H9 (cell line): ENCODE measurements around the gene FUT2. TPM values are rescaled to one million over a fixed set of nuclear protein-coding genes. Genes with fewer than 3 reads are reported as not detected.

ENCODE experiments used
- DNase-seq: peaks from one replicate; pipeline ENCODE4 v3.0.0-alpha.2; 2017
- H2AFZ ChIP-seq: one replicate; pipeline ENCODE4 v1.6.1; 2013; ENCODE audit warnings: mild to moderate bottlenecking, low read length, control low read depth, moderate library complexity
- H2AK5ac ChIP-seq: 2 replicates; pipeline ENCODE4 v1.6.1; 2013; ENCODE audit warnings: low read length, control low read depth, mixed read lengths; ENCODE audit not compliant: insufficient read length
- H2BK120ac ChIP-seq: one replicate; pipeline ENCODE4 v1.6.1; 2013; ENCODE audit warnings: low read depth, mild to moderate bottlenecking, low read length, control low read depth, inconsistent platforms; ENCODE audit not compliant: poor library complexity, severe bottlenecking
- H2BK12ac ChIP-seq: 2 replicates; pipeline ENCODE4 v1.6.1; 2013; ENCODE audit warnings: low read length, control low read depth, mixed read lengths, low read depth; ENCODE audit not compliant: insufficient read length
- H2BK15ac ChIP-seq: 2 replicates; pipeline ENCODE4 v1.6.1; 2013; ENCODE audit warnings: low read depth, low read length, control low read depth
- H2BK20ac ChIP-seq: one replicate; pipeline ENCODE4 v1.6.1; 2013; ENCODE audit warnings: low read depth, mild to moderate bottlenecking, low read length, control low read depth, inconsistent platforms; ENCODE audit not compliant: poor library complexity, severe bottlenecking
- H2BK5ac ChIP-seq: 2 replicates; pipeline ENCODE4 v1.6.1; 2013; ENCODE audit warnings: low read length, control low read depth, mixed read lengths; ENCODE audit not compliant: insufficient read length
- H3K14ac ChIP-seq: 2 replicates; pipeline ENCODE4 v1.6.1; 2013; ENCODE audit warnings: low read length, control low read depth; ENCODE audit not compliant: insufficient read depth
- H3K18ac ChIP-seq: 2 replicates; pipeline ENCODE4 v1.6.1; 2013; ENCODE audit warnings: low read depth, mild to moderate bottlenecking, mixed read lengths, low read length, control low read depth; ENCODE audit not compliant: insufficient read length
- H3K23ac ChIP-seq: 2 replicates; pipeline ENCODE4 v1.6.1; 2013; ENCODE audit warnings: low read length, control low read depth, mixed read lengths, low read depth; ENCODE audit not compliant: insufficient read length
- H3K23me2 ChIP-seq: 2 replicates; pipeline ENCODE4 v1.6.1; 2013; ENCODE audit warnings: low read depth, mild to moderate bottlenecking, mixed read lengths, low read length, control low read depth; ENCODE audit not compliant: insufficient read length, poor library complexity, severe bottlenecking
- H3K27ac ChIP-seq: 2 replicates; pipeline ENCODE4 v1.5.1; 2013; ENCODE audit warnings: low read length, control low read depth, mixed read lengths, low read depth; ENCODE audit not compliant: insufficient read length
- H3K27me3 ChIP-seq: 2 replicates; pipeline ENCODE4 v1.6.1; 2013; ENCODE audit warnings: low read length, control low read depth, inconsistent platforms; ENCODE audit not compliant: insufficient read depth
- H3K4ac ChIP-seq: 2 replicates; pipeline ENCODE4 v1.6.1; 2013; ENCODE audit warnings: low read depth, mild to moderate bottlenecking, control low read depth, inconsistent platforms, low read length, moderate library complexity
- H3K4me1 ChIP-seq: 2 replicates; pipeline ENCODE4 v1.6.1; 2013; ENCODE audit warnings: low read length, control low read depth, inconsistent platforms; ENCODE audit not compliant: insufficient read depth
- H3K4me2 ChIP-seq: 2 replicates; pipeline ENCODE4 v1.6.1; 2013; ENCODE audit warnings: low read length, control low read depth, mixed read lengths; ENCODE audit not compliant: insufficient read length, insufficient read depth
- H3K56ac ChIP-seq: 2 replicates; pipeline ENCODE4 v1.6.1; 2013; ENCODE audit warnings: low read depth, mild to moderate bottlenecking, mixed read lengths, low read length, control low read depth; ENCODE audit not compliant: insufficient read length
- H3K79me1 ChIP-seq: 2 replicates; pipeline ENCODE4 v1.6.1; 2013; ENCODE audit warnings: low read depth, mild to moderate bottlenecking, moderate library complexity, low read length, control low read depth, inconsistent platforms; ENCODE audit not compliant: insufficient read depth, poor library complexity, severe bottlenecking
- H3K79me2 ChIP-seq: 2 replicates; pipeline ENCODE4 v1.6.1; 2013; ENCODE audit warnings: low read length, control low read depth, inconsistent platforms; ENCODE audit not compliant: insufficient read depth
- H3K9ac ChIP-seq: 2 replicates; pipeline ENCODE4 v1.6.1; 2013; ENCODE audit warnings: low read length, control low read depth, mixed read lengths; ENCODE audit not compliant: insufficient read length; ENCODE audit errors: extremely low read depth
- H3K9me3 ChIP-seq: one replicate; pipeline ENCODE4 v1.6.1; 2013; ENCODE audit warnings: low read depth, low read length, inconsistent platforms; ENCODE audit not compliant: control insufficient read depth
- H3T11ph ChIP-seq: one replicate; pipeline ENCODE4 v1.6.1; 2013; ENCODE audit warnings: mild to moderate bottlenecking, low read length, control low read depth, inconsistent platforms
- H4K20me1 ChIP-seq: one replicate; pipeline ENCODE4 v1.6.1; 2013; ENCODE audit not compliant: control insufficient read depth, insufficient read length, insufficient read depth
- H4K5ac ChIP-seq: 2 replicates; pipeline ENCODE4 v1.6.1; 2013; ENCODE audit warnings: low read depth, mild to moderate bottlenecking, mixed read lengths, low read length, control low read depth; ENCODE audit not compliant: insufficient read length
- H4K8ac ChIP-seq: replicated peaks from 2 replicates; pipeline ENCODE4 v1.6.1; 2013; ENCODE audit warnings: low read length, control low read depth, mixed read lengths, low read depth; ENCODE audit not compliant: insufficient read length
- H4K91ac ChIP-seq: 2 replicates; pipeline ENCODE4 v1.6.1; 2013; ENCODE audit warnings: low read depth, mild to moderate bottlenecking, moderate library complexity, mixed read lengths, low read length, control low read depth; ENCODE audit not compliant: insufficient read length
- H3K27ac Mint-ChIP-seq, 3 experiments: 2 replicates in 2 of 3; 3 replicates in 1 of 3; pipeline ENCODE4 v1.8.0; 2020 to 2021; ENCODE audit warnings: mixed read lengths in 3 of 3, mild to moderate bottlenecking in 1 of 3, moderate library complexity in 1 of 3
- H3K27me3 Mint-ChIP-seq: 2 replicates; pipeline ENCODE4 v1.8.0; 2021; ENCODE audit warnings: low read depth, mild to moderate bottlenecking, moderate library complexity, mixed read lengths
- H3K36me3 Mint-ChIP-seq, 3 experiments: 2 replicates in 2 of 3; 3 replicates in 1 of 3; pipeline ENCODE4 v1.8.0; 2020 to 2021; ENCODE audit warnings: low read depth in 3 of 3, mixed read lengths in 3 of 3; ENCODE audit not compliant: insufficient read depth in 1 of 3
- H3K4me1 Mint-ChIP-seq, 2 experiments: 2 replicates each; pipeline ENCODE4 v1.8.0; 2020; ENCODE audit warnings: mixed read lengths in 2 of 2
- H3K4me3 Mint-ChIP-seq, 2 experiments: 2 replicates in 1 of 2; 3 replicates in 1 of 2; pipeline ENCODE4 v1.8.0; 2020 to 2021; ENCODE audit warnings: mild to moderate bottlenecking in 2 of 2, mixed read lengths in 2 of 2, moderate library complexity in 1 of 2
- H3K9me3 Mint-ChIP-seq, 2 experiments: 2 replicates in 1 of 2; 3 replicates in 1 of 2; pipeline ENCODE4 v1.8.0; 2020; ENCODE audit warnings: mild to moderate bottlenecking in 2 of 2, mixed read lengths in 2 of 2, moderate library complexity in 1 of 2
- WGBS: extraction: QIAGEN DNeasy Blood & Tissue Kit; methylation state at CpG from one replicate; pipeline ENCODE4 v1.1.7; 2013; ENCODE audit warnings: missing lambda C conversion rate, low lambda C conversion rate, mixed read lengths; ENCODE audit not compliant: insufficient read length; ENCODE audit errors: extremely low coverage; 5-methylcytosine and 5-hydroxymethylcytosine counted together
- total RNA-seq: library from RNA; stranded (reverse); gene quantifications from 2 replicates; pipeline ENCODE4 v1.2.1, GENCODE V29; 2021
- TF ChIP-seq, protein P1 (sequence below): fragments of 200-600 bp; sonication (generic); conservative IDR thresholded peaks from 3 replicates; pipeline ENCODE4 v1.8.0; 2021; ENCODE audit warnings: antibody characterized with exemption, mild to moderate bottlenecking

The FUT2 gene
- total RNA-seq, 1 experiment from 2014 or later = 11.4 TPM

- Mint-ChIP-seq H3K4me3 (peak overlapping the region; percentile 79 to 95), H3K4me1 (peaks cover 26 to 39% of the 10 kb centered on the region in 2 experiments), H3K27ac (peak overlapping the region in 1 of 3 experiments; percentile 42; a peak in 2 of 7 replicates), H3K9me3 (peaks cover 5 to 6% of the 10 kb centered on the region in 2 experiments; a peak in 4 of 5 replicates), H3K36me3 (peaks cover 8 to 11% (median 8%) of the 10 kb centered on the region in 3 experiments; a peak in 6 of 7 replicates), H3K27me3 (peaks cover 4% of the 10 kb centered on the region)
- Histone ChIP-seq H4K8ac (no peak overlapping the region), H4K20me1 (no peaks in the 10 kb centered on the region), H3K56ac (no peak overlapping the region), H3K27me3 (no peaks in the 10 kb centered on the region), H3K4ac (no peak overlapping the region), H4K5ac (no peak overlapping the region), H3K18ac (no peak overlapping the region), H2BK12ac (no peak overlapping the region), H3K4me2 (peak overlapping the region; percentile 64), H3T11ph (no peak overlapping the region), H3K23me2 (peaks cover 8% of the 10 kb centered on the region), H3K9ac (peak overlapping the region; percentile 16), H3K79me2 (no peaks in the 10 kb centered on the region), H2BK5ac (no peak overlapping the region), H3K79me1 (no peaks in the 10 kb centered on the region), H3K14ac (no peak overlapping the region), H4K91ac (no peak overlapping the region), H2AFZ (no peak overlapping the region), H3K27ac (no peak overlapping the region), H2AK5ac (no peak overlapping the region), H3K4me1 (no peaks in the 10 kb centered on the region; the same call in 1 of the 2 replicates), H3K9me3 (no peaks in the 10 kb centered on the region), H3K23ac (no peak overlapping the region), H2BK120ac (no peak overlapping the region), H2BK20ac (no peak overlapping the region), H2BK15ac (no peak overlapping the region)
- TF ChIP-seq, protein P1, sequence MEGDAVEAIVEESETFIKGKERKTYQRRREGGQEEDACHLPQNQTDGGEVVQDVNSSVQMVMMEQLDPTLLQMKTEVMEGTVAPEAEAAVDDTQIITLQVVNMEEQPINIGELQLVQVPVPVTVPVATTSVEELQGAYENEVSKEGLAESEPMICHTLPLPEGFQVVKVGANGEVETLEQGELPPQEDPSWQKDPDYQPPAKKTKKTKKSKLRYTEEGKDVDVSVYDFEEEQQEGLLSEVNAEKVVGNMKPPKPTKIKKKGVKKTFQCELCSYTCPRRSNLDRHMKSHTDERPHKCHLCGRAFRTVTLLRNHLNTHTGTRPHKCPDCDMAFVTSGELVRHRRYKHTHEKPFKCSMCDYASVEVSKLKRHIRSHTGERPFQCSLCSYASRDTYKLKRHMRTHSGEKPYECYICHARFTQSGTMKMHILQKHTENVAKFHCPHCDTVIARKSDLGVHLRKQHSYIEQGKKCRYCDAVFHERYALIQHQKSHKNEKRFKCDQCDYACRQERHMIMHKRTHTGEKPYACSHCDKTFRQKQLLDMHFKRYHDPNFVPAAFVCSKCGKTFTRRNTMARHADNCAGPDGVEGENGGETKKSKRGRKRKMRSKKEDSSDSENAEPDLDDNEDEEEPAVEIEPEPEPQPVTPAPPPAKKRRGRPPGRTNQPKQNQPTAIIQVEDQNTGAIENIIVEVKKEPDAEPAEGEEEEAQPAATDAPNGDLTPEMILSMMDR = peak; percentile 50
- DNase-seq = peak; percentile 83
- WGBS = no CpG with 5 or more reads among the region's 25 CpGs
These were observed 17.5 kb downstream of the FUT2 start for GRCh38 chr19:48713041-48713863.
